ENCODE measurements around the gene STUM.

DNA sequence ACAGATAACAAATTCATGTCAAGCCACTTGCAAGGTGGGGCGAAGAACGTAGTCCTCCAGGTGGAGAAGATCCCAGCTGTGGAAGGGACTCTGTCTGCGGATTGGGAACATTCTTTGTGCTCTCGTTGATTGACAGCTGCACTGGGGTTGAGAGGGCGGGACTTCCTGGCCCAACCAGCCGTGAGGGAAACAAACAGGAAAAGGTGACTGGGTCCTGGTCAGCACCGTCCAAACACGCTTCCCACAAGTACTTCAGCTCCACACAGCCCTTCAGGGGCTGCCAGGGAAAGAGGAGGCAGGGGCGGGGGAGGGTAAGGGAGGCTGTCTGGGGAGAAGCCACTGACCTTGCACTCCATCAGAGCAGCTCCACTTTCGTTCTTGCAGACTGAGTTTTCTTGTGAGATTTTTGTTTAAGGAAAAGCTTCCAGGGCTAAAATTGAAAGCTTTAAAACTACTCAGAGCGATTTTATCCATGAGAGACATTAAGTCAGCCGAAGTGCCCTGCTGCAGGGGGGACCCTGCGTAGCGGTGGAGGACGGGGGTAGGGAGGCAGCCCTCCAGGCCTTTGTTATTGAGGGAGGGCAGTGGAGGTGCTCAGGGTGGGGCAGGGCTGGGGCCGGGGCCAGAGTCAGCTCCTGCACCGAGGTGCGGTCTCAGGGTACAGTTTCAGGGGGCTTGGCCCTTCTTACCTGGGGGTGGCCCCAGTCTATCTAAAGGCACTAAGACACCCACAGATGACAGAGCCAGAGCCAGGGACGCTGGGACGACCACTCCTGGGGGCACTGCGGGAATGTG lies 21.6 kb upstream of the STUM start:
- no peak for TF ChIP-seq TCF7 (IDR thresholded peaks at IDR 0.05; ENCODE audit: borderline replicate concordance)
- no peak for TF ChIP-seq SMC3 (IDR thresholded peaks at IDR 0.05; ENCODE audit: borderline replicate concordance, low read length)
- no peak for TF ChIP-seq KDM1A (IDR thresholded peaks at IDR 0.05; ENCODE audit: borderline replicate concordance)
- TF ChIP-seq CBX5 (IDR thresholded peaks at IDR 0.05; ENCODE audit: low read depth): no peak
- TF ChIP-seq BRCA1 (IDR thresholded peaks at IDR 0.05; ENCODE audit: low read depth, low read length): no peak
- no peak for TF ChIP-seq POLR2AphosphoS5 (IDR thresholded peaks at IDR 0.05; ENCODE audit: low read length)
- TF ChIP-seq, protein P1, sequence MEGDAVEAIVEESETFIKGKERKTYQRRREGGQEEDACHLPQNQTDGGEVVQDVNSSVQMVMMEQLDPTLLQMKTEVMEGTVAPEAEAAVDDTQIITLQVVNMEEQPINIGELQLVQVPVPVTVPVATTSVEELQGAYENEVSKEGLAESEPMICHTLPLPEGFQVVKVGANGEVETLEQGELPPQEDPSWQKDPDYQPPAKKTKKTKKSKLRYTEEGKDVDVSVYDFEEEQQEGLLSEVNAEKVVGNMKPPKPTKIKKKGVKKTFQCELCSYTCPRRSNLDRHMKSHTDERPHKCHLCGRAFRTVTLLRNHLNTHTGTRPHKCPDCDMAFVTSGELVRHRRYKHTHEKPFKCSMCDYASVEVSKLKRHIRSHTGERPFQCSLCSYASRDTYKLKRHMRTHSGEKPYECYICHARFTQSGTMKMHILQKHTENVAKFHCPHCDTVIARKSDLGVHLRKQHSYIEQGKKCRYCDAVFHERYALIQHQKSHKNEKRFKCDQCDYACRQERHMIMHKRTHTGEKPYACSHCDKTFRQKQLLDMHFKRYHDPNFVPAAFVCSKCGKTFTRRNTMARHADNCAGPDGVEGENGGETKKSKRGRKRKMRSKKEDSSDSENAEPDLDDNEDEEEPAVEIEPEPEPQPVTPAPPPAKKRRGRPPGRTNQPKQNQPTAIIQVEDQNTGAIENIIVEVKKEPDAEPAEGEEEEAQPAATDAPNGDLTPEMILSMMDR (IDR thresholded peaks at IDR 0.05 in 2 of 3, conservative IDR thresholded peaks at IDR 0.05 in 1 of 3; ENCODE audit: control insufficient read depth in 2 of 3, extremely low read depth in 1 of 3, insufficient read depth in 1 of 3, low read depth in 3 of 3, low read length in 3 of 3): no peak
- TF ChIP-seq, protein P2, sequence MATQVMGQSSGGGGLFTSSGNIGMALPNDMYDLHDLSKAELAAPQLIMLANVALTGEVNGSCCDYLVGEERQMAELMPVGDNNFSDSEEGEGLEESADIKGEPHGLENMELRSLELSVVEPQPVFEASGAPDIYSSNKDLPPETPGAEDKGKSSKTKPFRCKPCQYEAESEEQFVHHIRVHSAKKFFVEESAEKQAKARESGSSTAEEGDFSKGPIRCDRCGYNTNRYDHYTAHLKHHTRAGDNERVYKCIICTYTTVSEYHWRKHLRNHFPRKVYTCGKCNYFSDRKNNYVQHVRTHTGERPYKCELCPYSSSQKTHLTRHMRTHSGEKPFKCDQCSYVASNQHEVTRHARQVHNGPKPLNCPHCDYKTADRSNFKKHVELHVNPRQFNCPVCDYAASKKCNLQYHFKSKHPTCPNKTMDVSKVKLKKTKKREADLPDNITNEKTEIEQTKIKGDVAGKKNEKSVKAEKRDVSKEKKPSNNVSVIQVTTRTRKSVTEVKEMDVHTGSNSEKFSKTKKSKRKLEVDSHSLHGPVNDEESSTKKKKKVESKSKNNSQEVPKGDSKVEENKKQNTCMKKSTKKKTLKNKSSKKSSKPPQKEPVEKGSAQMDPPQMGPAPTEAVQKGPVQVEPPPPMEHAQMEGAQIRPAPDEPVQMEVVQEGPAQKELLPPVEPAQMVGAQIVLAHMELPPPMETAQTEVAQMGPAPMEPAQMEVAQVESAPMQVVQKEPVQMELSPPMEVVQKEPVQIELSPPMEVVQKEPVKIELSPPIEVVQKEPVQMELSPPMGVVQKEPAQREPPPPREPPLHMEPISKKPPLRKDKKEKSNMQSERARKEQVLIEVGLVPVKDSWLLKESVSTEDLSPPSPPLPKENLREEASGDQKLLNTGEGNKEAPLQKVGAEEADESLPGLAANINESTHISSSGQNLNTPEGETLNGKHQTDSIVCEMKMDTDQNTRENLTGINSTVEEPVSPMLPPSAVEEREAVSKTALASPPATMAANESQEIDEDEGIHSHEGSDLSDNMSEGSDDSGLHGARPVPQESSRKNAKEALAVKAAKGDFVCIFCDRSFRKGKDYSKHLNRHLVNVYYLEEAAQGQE (IDR thresholded peaks at IDR 0.05; ENCODE audit: low read depth, low read length): no peak
- no peak for TF ChIP-seq FOXM1 (IDR thresholded peaks at IDR 0.05; ENCODE audit: low read depth, low read length)
- TF ChIP-seq STAT3 (IDR thresholded peaks at IDR 0.05; ENCODE audit: low read depth, low read length): no peak
- no peak for TF ChIP-seq ZNF24 (IDR thresholded peaks at IDR 0.05)
- TF ChIP-seq NFIC (IDR thresholded peaks at IDR 0.05; ENCODE audit: low read depth, low read length): no peak
